ENCODE results near the gene SORCS2.

DNA sequence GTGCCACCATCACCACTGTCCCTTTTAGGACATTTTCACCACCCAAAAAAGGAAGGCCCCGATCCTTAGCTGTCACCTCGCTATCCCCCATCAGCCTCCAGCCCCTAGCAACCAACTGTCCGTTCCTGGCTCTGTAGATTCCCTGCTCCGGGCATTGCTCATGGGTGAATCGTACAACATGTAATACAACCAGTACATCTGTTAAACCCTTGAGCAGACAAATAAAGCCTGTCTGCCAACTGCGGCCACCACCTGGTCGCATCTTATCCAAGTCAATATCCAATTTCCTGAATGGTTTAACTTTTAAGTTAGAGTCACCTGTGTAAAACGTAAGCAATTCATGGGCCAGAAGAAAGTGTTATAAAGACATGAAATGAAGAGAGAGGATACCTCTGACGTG is 495.5 kb downstream of the SORCS2 start:
- TF ChIP-seq, protein P1, sequence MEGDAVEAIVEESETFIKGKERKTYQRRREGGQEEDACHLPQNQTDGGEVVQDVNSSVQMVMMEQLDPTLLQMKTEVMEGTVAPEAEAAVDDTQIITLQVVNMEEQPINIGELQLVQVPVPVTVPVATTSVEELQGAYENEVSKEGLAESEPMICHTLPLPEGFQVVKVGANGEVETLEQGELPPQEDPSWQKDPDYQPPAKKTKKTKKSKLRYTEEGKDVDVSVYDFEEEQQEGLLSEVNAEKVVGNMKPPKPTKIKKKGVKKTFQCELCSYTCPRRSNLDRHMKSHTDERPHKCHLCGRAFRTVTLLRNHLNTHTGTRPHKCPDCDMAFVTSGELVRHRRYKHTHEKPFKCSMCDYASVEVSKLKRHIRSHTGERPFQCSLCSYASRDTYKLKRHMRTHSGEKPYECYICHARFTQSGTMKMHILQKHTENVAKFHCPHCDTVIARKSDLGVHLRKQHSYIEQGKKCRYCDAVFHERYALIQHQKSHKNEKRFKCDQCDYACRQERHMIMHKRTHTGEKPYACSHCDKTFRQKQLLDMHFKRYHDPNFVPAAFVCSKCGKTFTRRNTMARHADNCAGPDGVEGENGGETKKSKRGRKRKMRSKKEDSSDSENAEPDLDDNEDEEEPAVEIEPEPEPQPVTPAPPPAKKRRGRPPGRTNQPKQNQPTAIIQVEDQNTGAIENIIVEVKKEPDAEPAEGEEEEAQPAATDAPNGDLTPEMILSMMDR (optimal IDR thresholded peaks at IDR 0.05 in 1 of 3, IDR thresholded peaks at IDR 0.05 in 1 of 3, conservative IDR thresholded peaks at IDR 0.05 in 1 of 3; ENCODE audit: extremely low read depth in 1 of 3, insufficient read depth in 2 of 3, low read length in 3 of 3), result no peak
- TF ChIP-seq EZH2 (IDR thresholded peaks at IDR 0.05; ENCODE audit: low read length), result no peak

Measured in keratinocyte (primary cell).